SH-SY5Y (cell line): Measurements from ENCODE around the gene TRIM8.

ENCODE experiments used
- GATA2 ChIP-seq: IDR thresholded peaks from 2 replicates; pipeline ENCODE4 v1.6.1; 2011; ENCODE audit warnings: mild to moderate bottlenecking, low read depth, low read length
- GATA3 ChIP-seq: IDR thresholded peaks from 2 replicates; pipeline ENCODE4 v1.6.1; 2011; ENCODE audit warnings: low read depth, mild to moderate bottlenecking, low read length, moderate library complexity

DNA sequence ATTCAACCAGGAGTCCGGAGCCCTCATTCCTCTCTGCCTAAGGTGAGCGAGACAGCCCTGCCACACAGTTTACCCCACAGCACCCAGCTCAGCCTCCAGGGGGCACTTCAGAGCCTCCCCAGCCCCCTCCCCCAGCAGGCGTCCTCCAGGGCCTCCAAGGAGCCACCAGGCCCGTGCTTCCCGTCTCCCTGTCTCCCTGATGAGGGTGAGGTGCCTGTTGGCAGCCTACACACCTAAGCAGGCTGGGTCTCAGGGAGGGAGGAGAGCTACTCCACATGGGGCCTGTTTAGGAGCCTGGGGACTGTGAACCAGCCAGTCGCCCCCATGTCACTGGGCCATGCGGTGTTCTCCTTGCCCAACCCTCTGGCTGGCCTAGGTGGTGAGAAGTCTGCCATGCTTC lies 28.9 kb upstream of the TRIM8 start:
- no peak for TF ChIP-seq GATA2
- no peak for TF ChIP-seq GATA3
